ENCODE measurements around the gene CBFA2T3.

The CBFA2T3 gene

GRCh38 chr16:89024546-89025060, 47.6 kb upstream of the CBFA2T3 start:
- Histone ChIP-seq H3K9me3 (ENCODE audit: insufficient read depth, low read depth, low read length) (no peaks in the 10 kb centered on the region), H3K9me2 (replicated peaks; ENCODE audit: low read depth, low read length) (no peaks in the 10 kb centered on the region), H4K20me1 (ENCODE audit: insufficient read depth, low read length, poor library complexity, severe bottlenecking) (no peaks in the 10 kb centered on the region), H3K9ac (ENCODE audit: low read depth, low read length, poor library complexity, severe bottlenecking) (no peak overlapping the region), H3K27me3 (ENCODE audit: insufficient read depth, low read length, poor library complexity, severe bottlenecking) (no peaks in the 10 kb centered on the region), H3K36me3 (ENCODE audit: insufficient read depth, low read length) (no peaks in the 10 kb centered on the region), H2AFZ (ENCODE audit: low read length) (no peak overlapping the region), H3K4me2 (ENCODE audit: low read depth, low read length, poor library complexity, severe bottlenecking) (no peak overlapping the region), H3K4me1 (ENCODE audit: insufficient read depth, low read length, poor library complexity, severe bottlenecking) (no peaks in the 10 kb centered on the region), H3K79me2 (ENCODE audit: insufficient read depth, low read length) (no peaks in the 10 kb centered on the region), H3F3A (ENCODE audit: low read depth) (no peaks in the 10 kb centered on the region), H3K4me3 (ENCODE audit: low read length, poor library complexity, severe bottlenecking) (no peak overlapping the region)
- TF ChIP-seq CTCF (conservative IDR thresholded peaks at IDR 0.05; ENCODE audit: low read length) = no peak
- TF ChIP-seq EZH2phosphoT487 (IDR thresholded peaks at IDR 0.05; ENCODE audit: borderline replicate concordance) = no peak

- no peak overlapping the region for H3K4me2 ChIP-seq (ENCODE audit: low read depth, low read length, poor library complexity, severe bottlenecking)
- H3K9ac ChIP-seq (ENCODE audit: low read depth, low read length, poor library complexity, severe bottlenecking) = no peak overlapping the region
- H3K4me3 ChIP-seq (ENCODE audit: low read length, poor library complexity, severe bottlenecking) = no peak overlapping the region
- H3F3A ChIP-seq (ENCODE audit: low read depth) = no peaks in the 10 kb centered on the region
- H3K9me3 ChIP-seq (ENCODE audit: insufficient read depth, low read depth, low read length) = no peaks in the 10 kb centered on the region
- no peaks in the 10 kb centered on the region for H3K27me3 ChIP-seq (ENCODE audit: insufficient read depth, low read length, poor library complexity, severe bottlenecking)
- no peak for TF ChIP-seq EZH2phosphoT487 (IDR thresholded peaks at IDR 0.05; ENCODE audit: borderline replicate concordance)
- TF ChIP-seq CTCF (conservative IDR thresholded peaks at IDR 0.05; ENCODE audit: low read length) = no peak
- no peaks in the 10 kb centered on the region for H4K20me1 ChIP-seq (ENCODE audit: insufficient read depth, low read length, poor library complexity, severe bottlenecking)
- H3K4me1 ChIP-seq (ENCODE audit: insufficient read depth, low read length, poor library complexity, severe bottlenecking) = no peaks in the 10 kb centered on the region
- H3K36me3 ChIP-seq (ENCODE audit: insufficient read depth, low read length) = no peaks in the 10 kb centered on the region
- no peak overlapping the region for H2AFZ ChIP-seq (ENCODE audit: low read length)
- no peaks in the 10 kb centered on the region for H3K9me2 ChIP-seq (replicated peaks; ENCODE audit: low read depth, low read length)
- no peaks in the 10 kb centered on the region for H3K79me2 ChIP-seq (ENCODE audit: insufficient read depth, low read length)
Observed at GRCh38 chr16:89023621-89024511, 46.9 kb upstream of the CBFA2T3 start.

DNA sequence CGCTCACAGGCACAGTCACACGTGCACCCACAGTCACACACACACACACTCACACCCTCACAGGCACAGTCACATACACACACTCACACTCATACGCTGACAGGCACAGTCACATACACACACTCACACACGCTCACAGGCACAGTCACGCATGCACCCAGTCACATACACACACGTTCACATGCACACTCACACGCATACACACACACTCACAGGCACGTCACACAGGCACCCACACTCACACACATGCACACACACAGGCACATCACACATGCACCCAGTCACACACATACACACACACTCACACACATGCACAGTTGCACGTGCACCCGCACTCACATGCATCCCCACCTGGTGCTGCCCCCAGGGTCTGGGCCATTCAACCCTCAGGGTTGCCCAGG, 46.1 kb upstream of the CBFA2T3 start:
- Histone ChIP-seq H4K20me1 (ENCODE audit: insufficient read depth, low read length, poor library complexity, severe bottlenecking) (no peaks in the 10 kb centered on the region), H3K9me3 (ENCODE audit: insufficient read depth, low read depth, low read length) (no peaks in the 10 kb centered on the region), H3K79me2 (ENCODE audit: insufficient read depth, low read length) (no peaks in the 10 kb centered on the region), H3K4me3 (ENCODE audit: low read length, poor library complexity, severe bottlenecking) (no peak overlapping the region), H3F3A (ENCODE audit: low read depth) (no peaks in the 10 kb centered on the region), H3K27me3 (ENCODE audit: insufficient read depth, low read length, poor library complexity, severe bottlenecking) (no peaks in the 10 kb centered on the region), H3K9me2 (replicated peaks; ENCODE audit: low read depth, low read length) (no peaks in the 10 kb centered on the region), H3K9ac (ENCODE audit: low read depth, low read length, poor library complexity, severe bottlenecking) (no peak overlapping the region), H3K36me3 (ENCODE audit: insufficient read depth, low read length) (no peaks in the 10 kb centered on the region), H3K4me1 (ENCODE audit: insufficient read depth, low read length, poor library complexity, severe bottlenecking) (no peaks in the 10 kb centered on the region), H3K4me2 (ENCODE audit: low read depth, low read length, poor library complexity, severe bottlenecking) (no peak overlapping the region), H2AFZ (ENCODE audit: low read length) (no peak overlapping the region)
- TF ChIP-seq CTCF (conservative IDR thresholded peaks at IDR 0.05; ENCODE audit: low read length) (no peak), EZH2phosphoT487 (IDR thresholded peaks at IDR 0.05; ENCODE audit: borderline replicate concordance) (no peak)

Measured in Loucy (cell line).